A549 (cell line): ENCODE results near the gene EPHB1. TPM values are rescaled to one million over a fixed set of nuclear protein-coding genes. Genes with fewer than 3 reads are reported as not detected.

ENCODE experiments used
- ATAC-seq, 2 experiments: fragments of 200-7000 bp in 1 of 2; fragments of >200 bp in 1 of 2; cut with Nextera tagmentation in 1 of 2; cut with Tn5 transposase in 1 of 2; 3 replicates each; pipeline versions ENCODE4 v1.8.0 to v1.9.1; 2018 to 2020; ENCODE audit warnings: mild to moderate bottlenecking in 1 of 2, moderate library complexity in 1 of 2
- CTCF ChIA-PET: fragments of 300-600 bp; sonication (Branson Sonifier 250); formaldehyde crosslinking; extraction: SDS; loops from one replicate; lab custom pipeline; 2021; ENCODE audit warnings: antibody characterized with exemption, inconsistent platforms; lab: Yijun Ruan, JAX
- POLR2A ChIA-PET: fragments of 350-600 bp; formaldehyde crosslinking; extraction: SDS; loops from one replicate; lab custom pipeline; 2021; ENCODE audit warnings: antibody characterized with exemption, inconsistent platforms; lab: Yijun Ruan, JAX
- DNase-seq, 2 experiments: peaks; one replicate each; pipeline versions ENCODE4 v3.0.0 to v3.0.0-alpha.2; 2011 to 2016; ENCODE audit warnings: low read depth in 1 of 2, low spot score in 1 of 2
- FAIRE-seq: peaks from 2 replicates; lab custom pipeline; 2011; peaks lifted over from hg19 to GRCh38; lab: Jason Lieb, UNC
- H3K27ac ChIP-seq, 2 experiments: fragments of >200 bp; sonication (Bioruptor Twin); formaldehyde crosslinking; 3 replicates each; pipeline ENCODE4 v1.5.1; 2016 to 2017
- H3K4me1 ChIP-seq: fragments of >200 bp; sonication (Bioruptor Twin); formaldehyde crosslinking; 3 replicates; pipeline ENCODE4 v1.6.1; 2016
- H3K4me2 ChIP-seq: fragments of >200 bp; sonication (Bioruptor Twin); formaldehyde crosslinking; 3 replicates; pipeline ENCODE4 v1.6.1; 2016
- H3K4me3 ChIP-seq: fragments of >200 bp; sonication (Bioruptor Twin); formaldehyde crosslinking; 3 replicates; pipeline ENCODE4 v1.5.1; 2016
- H3K9me3 ChIP-seq: fragments of >200 bp; sonication (Bioruptor Twin); formaldehyde crosslinking; 3 replicates; pipeline ENCODE4 v1.6.1; 2016
- ATOH8 ChIP-seq: fragments of 250-450 bp; sonication (Bioruptor Pico); IDR thresholded peaks from 2 replicates; pipeline ENCODE4 v1.5.0; 2020; ENCODE audit warnings: low read depth, mild to moderate bottlenecking, moderate library complexity
- BHLHE40 ChIP-seq: IDR thresholded peaks from 2 replicates; pipeline ENCODE4 v1.6.1; 2012; ENCODE audit warnings: low read depth, low read length, inconsistent platforms
- CTCF ChIP-seq: fragments of >200 bp; sonication (Bioruptor Twin); formaldehyde crosslinking; IDR thresholded peaks from 3 replicates; pipeline ENCODE4 v1.5.1; 2016
- ELK1 ChIP-seq: fragments of 150-350 bp; IDR thresholded peaks from 2 replicates; pipeline ENCODE4 v1.6.1; 2014; ENCODE audit warnings: low read depth, mild to moderate bottlenecking, low read length
- EP300 ChIP-seq, 2 experiments: fragments of >200 bp; sonication (Bioruptor Twin); formaldehyde crosslinking; IDR thresholded peaks; 2 replicates in 1 of 2; 3 replicates in 1 of 2; pipeline ENCODE4 v1.6.1; 2016 to 2017
- ESRRA ChIP-seq: fragments of 150-350 bp; IDR thresholded peaks from 2 replicates; pipeline ENCODE4 v1.6.1; 2014; ENCODE audit warnings: mild to moderate bottlenecking, low read length, borderline replicate concordance
- FOSB ChIP-seq: fragments of 250-450 bp; sonication (Bioruptor Pico); IDR thresholded peaks from 2 replicates; pipeline ENCODE4 v1.5.0; 2020; ENCODE audit warnings: mild to moderate bottlenecking, moderate library complexity
- FOSL2 ChIP-seq, 2 experiments: fragments of 450-650 bp in 1 of 2; fragments of >200 bp in 1 of 2; sonication (Bioruptor Twin) in 1 of 2; formaldehyde crosslinking; IDR thresholded peaks; 2 replicates each; pipeline versions ENCODE4 v1.5.0 to v1.6.1; 2016 to 2020; ENCODE audit warnings: mild to moderate bottlenecking in 1 of 2, moderate library complexity in 1 of 2
- FOXS1 ChIP-seq: fragments of 250-450 bp; sonication (Bioruptor Pico); IDR thresholded peaks from 2 replicates; pipeline ENCODE4 v1.5.0; 2020; ENCODE audit warnings: mild to moderate bottlenecking, moderate library complexity
- HES2 ChIP-seq: fragments of >200 bp; sonication (Bioruptor Twin); formaldehyde crosslinking; IDR thresholded peaks from 2 replicates; pipeline ENCODE4 v1.6.1; 2016
- HEYL ChIP-seq: fragments of 250-450 bp; sonication (Bioruptor Pico); IDR thresholded peaks from 2 replicates; pipeline ENCODE4 v1.8.0; 2021; ENCODE audit warnings: mild to moderate bottlenecking, moderate library complexity
- HMGXB4 ChIP-seq: fragments of 250-450 bp; sonication (Bioruptor Pico); IDR thresholded peaks from 2 replicates; pipeline ENCODE4 v1.5.0; 2021; ENCODE audit warnings: mild to moderate bottlenecking, moderate library complexity, borderline replicate concordance
- JUNB ChIP-seq: fragments of >200 bp; sonication (Bioruptor Twin); formaldehyde crosslinking; IDR thresholded peaks from 2 replicates; pipeline ENCODE4 v1.6.1; 2016
- KDM5A ChIP-seq: fragments of 200-600 bp; sonication (generic); IDR thresholded peaks from 2 replicates; pipeline ENCODE4 v1.6.1; 2016; ENCODE audit warnings: antibody characterized with exemption, mild to moderate bottlenecking
- MAX ChIP-seq: IDR thresholded peaks from 2 replicates; pipeline ENCODE4 v1.6.1; 2012
- RNF2 ChIP-seq: fragments of 200-600 bp; sonication (generic); IDR thresholded peaks from 2 replicates; pipeline ENCODE4 v1.6.1; 2016; ENCODE audit warnings: low read depth, mild to moderate bottlenecking, antibody characterized with exemption, moderate library complexity, borderline replicate concordance
- USF2 ChIP-seq: fragments of 450-650 bp; IDR thresholded peaks from 2 replicates; pipeline ENCODE4 v1.6.1; 2014; ENCODE audit warnings: antibody characterized with exemption
- ZNF302 ChIP-seq: fragments of 250-450 bp; sonication (Bioruptor Pico); IDR thresholded peaks from 2 replicates; pipeline ENCODE4 v1.9.0; 2021; ENCODE audit warnings: inconsistent platforms, mild to moderate bottlenecking, moderate library complexity
- WGBS: methylation state at CpG from one replicate; pipeline ENCODE4 v1.1.6; 2017; ENCODE audit errors: missing lambda C conversion rate; 5-methylcytosine and 5-hydroxymethylcytosine counted together
- polyA plus RNA-seq, 4 experiments: library from polyadenylated mRNA; depleted of rRNA in 3 of 4; stranded (reverse); fragments of >200 nt; fragmentation: RNase III in 1 of 4; extraction: RNeasy Plus Mini Kit Qiagen cat#74134 plus additional on column Dnase treatment in 1 of 4; gene quantifications; 2 replicates in 3 of 4; 3 replicates in 1 of 4; pipeline ENCODE4 v1.2.3, GENCODE V29; 2011 to 2017

Gene EPHB1
- polyA plus RNA-seq, 2 of the 4 experiments (the other 2 are of a cell fraction): 0.18 to 0.21 TPM

- POLR2A ChIA-PET: no interaction called here
- H3K4me1 ChIP-seq: no peaks in the 10 kb centered on the region
- no peak for FAIRE-seq
- TF ChIP-seq EP300 (IDR thresholded peaks at IDR 0.05): no peak
- TF ChIP-seq, all 56 proteins: peak for 0
- ATAC-seq (no peak), DNase-seq (no peak)
- WGBS: 1% methylated on average over 5 of the region's 5 CpGs
- CTCF ChIA-PET: no interaction called here
- Histone ChIP-seq H3K4me2 (no peak overlapping the region), H3K4me3 (no peak overlapping the region), H3K9me3 (no peaks in the 10 kb centered on the region), H3K27ac (no peak overlapping the region)
Observed at GRCh38 chr3:135142530-135142929, 347.5 kb downstream of the EPHB1 start.

GRCh38 chr3:135143474-135143873 lies 348.4 kb downstream of the EPHB1 start:
- no peak overlapping the region for H3K4me2 ChIP-seq
- no peaks in the 10 kb centered on the region for H3K9me3 ChIP-seq
- no CpG with 5 or more reads among the region's 2 CpGs for WGBS
- no peaks in the 10 kb centered on the region for H3K4me1 ChIP-seq
- DNase-seq (no peak), FAIRE-seq (no peak), ATAC-seq (no peak)
- no peak overlapping the region for H3K4me3 ChIP-seq
- TF ChIP-seq HEYL (CRISPR knock-in tag): no peak
- H3K27ac ChIP-seq: no peak overlapping the region
- CTCF ChIA-PET: no interaction called here
- POLR2A ChIA-PET: no interaction called here

- H3K4me2 ChIP-seq: no peak overlapping the region
- no peak overlapping the region for H3K27ac ChIP-seq
- no peaks in the 10 kb centered on the region for H3K4me1 ChIP-seq
- TF ChIP-seq JUNB (no peak), RNF2 (no peak), ESRRA (no peak), KDM5A (no peak), USF2 (no peak), CTCF (no peak), FOXS1 (CRISPR knock-in tag) (no peak), EP300 (IDR thresholded peaks at IDR 0.05) (no peak), ELK1 (no peak), BHLHE40 (no peak), FOSB (CRISPR knock-in tag) (no peak), ZNF302 (CRISPR knock-in tag) (no peak), MAX (no peak), ATOH8 (CRISPR knock-in tag) (no peak), FOSL2 (IDR thresholded peaks at IDR 0.05) (no peak), FOSL2 (CRISPR knock-in tag; IDR thresholded peaks at IDR 0.05) (no peak), HMGXB4 (no peak), HES2 (no peak)
- ATAC-seq (no peak), FAIRE-seq (no peak), DNase-seq (no peak)
- CTCF ChIA-PET: no interaction called here
- H3K9me3 ChIP-seq: no peaks in the 10 kb centered on the region
- H3K4me3 ChIP-seq: no peak overlapping the region
- 0% methylated on average over 3 of the region's 3 CpGs for WGBS
- POLR2A ChIA-PET: no interaction called here
Observed at GRCh38 chr3:135145581-135145980, 350.5 kb downstream of the EPHB1 start.
